G401.6 (cell line): ENCODE results near the gene CFAP251.
"Not testable (repeated sequence)": the region's sequence is repeated elsewhere in the genome, so short reads cannot be mapped to it uniquely, and the experiment has no call there.

Experiments
- FAIRE-seq: peaks from 2 replicates; lab custom pipeline; 2012; peaks lifted over from hg19 to GRCh38; lab: Jason Lieb, UNC

Gene CFAP251, protein sequence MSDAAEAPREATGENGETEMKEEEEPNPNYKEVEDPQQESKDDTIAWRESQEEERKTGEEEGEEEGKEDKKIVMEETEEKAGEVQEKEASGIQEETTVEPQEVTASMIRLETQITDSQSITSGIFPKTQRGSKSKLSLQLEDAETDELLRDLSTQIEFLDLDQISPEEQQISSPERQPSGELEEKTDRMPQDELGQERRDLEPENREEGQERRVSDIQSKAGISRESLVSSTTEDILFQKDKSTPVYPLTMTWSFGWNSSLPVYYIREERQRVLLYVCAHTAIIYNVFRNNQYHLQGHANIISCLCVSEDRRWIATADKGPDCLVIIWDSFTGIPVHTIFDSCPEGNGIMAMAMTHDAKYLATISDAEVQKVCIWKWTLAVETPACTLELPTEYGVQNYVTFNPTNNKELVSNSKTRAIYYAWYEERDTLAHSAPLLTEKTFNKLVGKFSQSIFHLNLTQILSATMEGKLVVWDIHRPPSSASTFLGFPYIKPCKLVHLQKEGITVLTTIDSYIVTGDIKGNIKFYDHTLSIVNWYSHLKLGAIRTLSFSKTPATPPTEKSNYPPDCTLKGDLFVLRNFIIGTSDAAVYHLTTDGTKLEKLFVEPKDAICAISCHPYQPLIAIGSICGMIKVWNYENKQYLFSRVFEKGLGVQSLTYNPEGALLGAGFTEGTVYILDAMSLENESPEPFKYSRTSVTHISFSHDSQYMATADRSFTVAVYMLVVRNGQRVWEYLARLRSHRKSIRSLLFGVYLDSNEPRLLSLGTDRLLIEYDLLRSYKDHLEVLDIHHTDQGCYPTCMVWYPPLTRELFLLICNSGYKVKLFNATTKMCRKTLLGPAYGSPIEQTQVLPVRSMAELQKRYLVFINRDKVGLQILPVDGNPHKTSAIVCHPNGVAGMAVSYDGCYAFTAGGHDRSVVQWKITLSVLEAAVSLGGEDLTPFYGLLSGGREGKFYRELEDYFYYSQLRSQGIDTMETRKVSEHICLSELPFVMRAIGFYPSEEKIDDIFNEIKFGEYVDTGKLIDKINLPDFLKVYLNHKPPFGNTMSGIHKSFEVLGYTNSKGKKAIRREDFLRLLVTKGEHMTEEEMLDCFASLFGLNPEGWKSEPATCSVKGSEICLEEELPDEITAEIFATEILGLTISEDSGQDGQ

GRCh38 chr12:121917950-121918678, at the start of gene CFAP251:
CFAP251 (plus strand) TSS chr12:121918592; CDS start chr12:121921306, 2,714 bp downstream.
- no peak for FAIRE-seq

GRCh38 chr12:121869229-121869628, 49.2 kb upstream of the CFAP251 start:
- FAIRE-seq: not testable (repeated sequence)

DNA sequence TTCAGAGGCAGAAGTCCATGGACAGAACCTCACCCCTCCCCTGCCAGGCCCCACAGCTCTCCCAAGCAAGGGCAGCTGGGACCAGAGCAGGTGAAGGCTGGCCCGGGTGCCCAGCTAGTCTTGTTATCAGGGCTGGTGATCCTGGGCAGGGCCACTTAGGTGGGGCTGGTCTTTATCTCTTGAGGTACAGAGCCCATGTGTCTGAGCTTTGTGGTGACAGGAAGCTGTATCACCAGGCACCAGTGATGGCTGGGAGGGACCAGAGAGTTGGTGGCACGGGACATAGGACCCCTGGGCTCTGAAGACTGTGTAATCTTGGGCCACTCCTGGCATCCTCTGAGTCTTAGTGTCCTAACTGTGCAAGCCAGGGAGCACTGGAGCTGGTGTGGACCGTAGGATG, 46.9 kb upstream of the CFAP251 start:
- no peak for FAIRE-seq

GRCh38 chr12:121872546-121873215, 45.7 kb upstream of the CFAP251 start:
- FAIRE-seq: no peak

DNA sequence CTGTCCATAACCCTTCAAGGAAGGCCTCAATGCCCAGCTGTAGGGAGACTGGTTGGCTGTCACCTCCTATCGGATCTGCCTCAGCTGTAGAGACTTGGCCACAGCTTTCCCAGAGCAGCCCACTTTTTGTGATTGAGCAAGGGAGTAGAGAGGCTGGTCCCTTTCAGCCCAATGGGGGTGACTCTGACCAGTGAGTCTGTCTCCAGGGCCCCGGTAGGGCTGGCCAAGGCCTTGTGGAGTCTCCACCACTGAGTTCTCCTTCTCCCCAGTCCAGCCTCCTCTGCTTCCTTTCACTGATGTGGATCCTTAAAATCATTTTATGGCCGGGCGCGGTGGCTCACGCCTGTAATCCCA, 45.2 kb upstream of the CFAP251 start:
- no peak for FAIRE-seq

- FAIRE-seq: no peak
Observed at GRCh38 chr12:121874071-121874470, 44.3 kb upstream of the CFAP251 start.

DNA sequence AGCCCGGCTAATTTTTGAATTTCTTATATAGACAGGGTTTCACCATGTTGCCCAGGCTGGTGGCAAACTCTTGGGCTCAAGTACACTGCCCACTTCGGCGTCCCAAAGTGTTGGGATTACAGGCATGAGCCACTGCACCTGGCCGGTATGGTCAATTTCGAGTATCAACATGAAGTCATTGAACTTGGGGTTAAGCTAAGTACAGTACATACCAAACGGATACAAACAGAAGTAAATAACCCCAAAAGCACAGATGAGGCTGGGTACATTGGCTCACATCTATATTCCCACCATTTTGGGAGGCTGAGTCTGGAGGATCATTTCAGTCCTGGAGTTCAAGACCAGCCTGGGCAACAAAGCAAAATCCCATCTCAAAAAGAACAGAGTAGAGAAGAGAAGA, 42.8 kb upstream of the CFAP251 start:
- no peak for FAIRE-seq

GRCh38 chr12:121876080-121876447, 42.3 kb upstream of the CFAP251 start:
- FAIRE-seq: not testable (repeated sequence)

GRCh38 chr12:121883315-121883660, 35.1 kb upstream of the CFAP251 start:
- FAIRE-seq: peak; percentile 54

- FAIRE-seq: not testable (repeated sequence)
Observed at GRCh38 chr12:121885129-121885528, 33.3 kb upstream of the CFAP251 start.

DNA sequence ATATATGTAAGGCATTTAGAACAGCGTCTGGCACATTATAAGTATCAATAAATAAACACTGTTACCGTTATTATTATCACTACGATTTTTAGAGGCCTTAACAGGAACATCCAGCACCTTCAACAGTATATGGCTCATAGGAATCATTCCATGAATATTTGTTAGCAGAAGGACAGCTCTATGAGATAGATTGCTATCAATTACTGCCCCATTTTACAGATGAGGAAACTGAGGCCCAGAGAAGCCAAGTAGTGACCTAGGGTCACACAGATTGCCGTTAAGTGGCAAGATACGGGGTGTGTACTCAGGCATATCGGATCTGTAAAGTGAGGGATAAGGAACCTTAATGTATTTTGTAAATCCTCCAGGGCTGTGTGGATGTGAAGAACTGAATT, 30.3 kb upstream of the CFAP251 start:
- FAIRE-seq: no peak

DNA sequence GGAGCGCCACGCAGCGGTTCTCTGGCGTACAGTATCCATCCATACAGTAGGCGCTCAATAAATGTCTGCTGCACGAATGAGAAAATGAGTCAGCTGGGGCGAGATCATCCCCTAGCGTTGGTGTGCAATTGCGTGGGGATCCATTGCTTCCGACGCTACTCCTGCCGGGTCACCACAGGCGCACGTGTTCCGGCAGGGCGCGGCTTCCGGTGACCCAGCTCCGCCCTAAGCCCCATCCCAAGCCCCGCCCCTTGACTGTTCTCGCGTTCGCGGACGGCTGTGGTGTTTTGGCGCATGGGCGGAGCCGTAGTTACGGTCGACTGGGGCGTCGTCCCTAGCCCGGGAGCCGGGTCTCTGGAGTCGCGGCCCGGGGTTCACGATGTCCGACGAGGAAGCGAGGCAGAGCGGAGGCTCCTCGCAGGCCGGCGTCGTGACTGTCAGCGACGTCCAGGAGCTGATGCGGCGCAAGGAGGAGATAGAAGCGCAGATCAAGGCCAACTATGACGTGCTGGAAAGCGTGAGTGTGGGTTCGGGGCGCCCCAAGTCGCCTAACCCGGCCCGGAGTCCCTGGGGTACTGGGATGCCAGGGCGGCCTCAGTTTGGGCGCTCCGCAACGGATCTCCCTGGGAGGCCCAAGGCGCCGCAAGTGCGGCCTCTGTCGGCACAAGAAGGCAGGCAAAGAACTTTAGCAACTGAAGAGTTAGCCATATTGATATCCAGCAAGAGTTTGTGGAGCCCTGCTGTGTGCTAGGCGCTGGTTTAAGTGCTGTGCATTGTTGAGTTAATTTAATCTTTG, 29.7 kb upstream of the CFAP251 start, which contains the start of gene PSMD9:
PSMD9 (plus strand) TSS at position 313 of the 796 bp plus-strand sequence; CDS start at position 380, 67 bp downstream.
- peak; percentile 98 for FAIRE-seq

GRCh38 chr12:121889274-121889624, 29.1 kb upstream of the CFAP251 start:
- FAIRE-seq: no peak

- not testable (repeated sequence) for FAIRE-seq
Observed at GRCh38 chr12:121889661-121890060, 28.7 kb upstream of the CFAP251 start.

- no peak for FAIRE-seq
Observed at GRCh38 chr12:121892673-121893561, 25.5 kb upstream of the CFAP251 start.

DNA sequence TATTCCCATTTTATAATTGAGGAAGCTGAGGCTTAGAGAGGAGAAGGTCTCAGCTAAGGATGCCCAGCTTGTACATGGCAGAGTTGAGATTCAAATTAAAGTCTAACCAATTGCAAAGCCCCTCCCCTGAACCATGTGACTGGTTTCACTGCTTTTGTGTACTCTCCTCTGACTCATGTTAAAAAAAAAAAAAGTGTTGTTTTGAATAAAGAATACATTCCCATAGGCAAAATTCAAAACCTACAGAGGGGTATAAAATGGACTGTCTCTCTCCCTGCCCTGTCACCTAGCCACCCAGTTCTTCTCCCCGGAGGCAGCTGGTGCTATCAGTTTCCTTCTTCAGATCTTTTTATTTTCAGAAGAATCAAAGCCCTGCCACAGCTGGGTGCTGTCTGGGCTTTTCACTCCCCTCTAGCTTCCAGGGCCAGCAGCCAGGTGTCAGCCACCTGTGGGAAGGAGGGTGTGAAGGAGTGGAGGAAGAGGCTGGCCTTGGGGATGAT, 24.4 kb upstream of the CFAP251 start:
- FAIRE-seq: no peak

DNA sequence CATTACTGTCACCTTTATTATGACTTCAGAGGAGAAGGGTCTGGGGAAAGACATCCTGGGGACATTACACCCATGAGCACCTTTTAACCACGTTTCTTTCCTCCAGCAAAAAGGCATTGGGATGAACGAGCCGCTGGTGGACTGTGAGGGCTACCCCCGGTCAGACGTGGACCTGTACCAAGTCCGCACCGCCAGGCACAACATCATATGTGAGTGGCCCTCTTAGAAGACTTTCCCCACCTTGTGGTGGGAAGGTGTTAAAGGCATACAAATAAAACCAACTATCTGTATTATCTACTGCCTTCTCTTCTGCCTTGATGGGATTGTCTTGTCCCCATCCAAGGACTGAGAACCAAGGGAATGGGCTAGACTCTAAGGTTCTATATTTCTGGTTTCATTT, 23.8 kb upstream of the CFAP251 start:
- FAIRE-seq: no peak

GRCh38 chr12:121898287-121898686, 20.1 kb upstream of the CFAP251 start:
- FAIRE-seq: no peak

- no peak for FAIRE-seq
Observed at GRCh38 chr12:121899590-121899989, 18.8 kb upstream of the CFAP251 start.

DNA sequence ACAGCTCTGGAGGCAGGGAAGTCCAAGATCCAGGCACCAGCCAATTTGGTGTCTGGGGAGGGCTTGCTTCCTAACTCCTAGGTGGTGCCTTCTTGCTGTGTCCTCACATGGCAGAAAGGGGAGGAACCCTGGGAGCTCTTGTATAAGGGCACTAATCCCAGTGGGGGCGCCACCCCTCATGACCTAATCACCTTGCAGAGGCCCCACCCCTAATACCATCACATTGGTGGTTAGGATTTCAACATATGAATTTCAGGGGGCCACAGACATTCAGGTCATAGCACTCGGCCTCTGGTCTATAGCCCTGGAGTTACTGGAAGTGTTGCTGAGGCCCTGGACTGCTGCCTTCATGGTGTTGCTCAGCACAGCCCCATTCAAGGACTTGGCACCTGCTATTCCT, 15.2 kb upstream of the CFAP251 start:
- FAIRE-seq: no peak
